Sigmoid colon (tissue), 7 donors: Measurements from ENCODE around the gene ATP6V0D1. TPM values are rescaled to one million over a fixed set of nuclear protein-coding genes. Genes with fewer than 3 reads are reported as not detected.

Experiments
- DNase-seq: peaks from one replicate; pipeline ENCODE4 v3.0.0-alpha.2; 2019
- H3K27ac ChIP-seq, 4 donors: fragments of 200-600 bp; sonication (generic); one replicate each; pipeline ENCODE4 v1.5.1; 2016 to 2019; ENCODE audit warnings: mild to moderate bottlenecking in 1 of 4
- H3K27me3 ChIP-seq, 3 donors: fragments of 200-600 bp; sonication (generic); one replicate each; pipeline ENCODE4 v1.5.1; 2019; ENCODE audit warnings: mild to moderate bottlenecking in 1 of 3
- H3K36me3 ChIP-seq, 4 donors: fragments of 200-600 bp; sonication (generic); one replicate each; pipeline ENCODE4 v1.5.1; 2016 to 2019
- H3K4me1 ChIP-seq, 4 donors: fragments of 200-600 bp; sonication (generic); one replicate each; pipeline ENCODE4 v1.5.1; 2017 to 2019
- H3K4me3 ChIP-seq, 4 donors: fragments of 200-600 bp; sonication (generic); one replicate each; pipeline ENCODE4 v1.5.1; 2017 to 2019; ENCODE audit warnings: mild to moderate bottlenecking in 2 of 4, moderate library complexity in 1 of 4
- H3K9me3 ChIP-seq, 4 donors: fragments of 200-600 bp in 3 of 4; sonication (generic) in 3 of 4; one replicate each; pipeline versions ENCODE4 v1.5.1 to v1.6.1; 2013 to 2019
- CTCF ChIP-seq, 4 experiments: fragments of 450-650 bp in 3 of 4; fragments of 200-600 bp in 1 of 4; IDR thresholded peaks; one replicate each; pipeline ENCODE4 v1.5.1; 2016 to 2019; ENCODE audit warnings: antibody characterized with exemption in 4 of 4, mild to moderate bottlenecking in 3 of 4, moderate library complexity in 2 of 4
- EP300 ChIP-seq, 4 donors: sonication (generic); formaldehyde crosslinking; IDR thresholded peaks; one replicate each; pipeline ENCODE4 v1.6.1; 2017; ENCODE audit warnings: antibody characterized with exemption in 4 of 4
- POLR2A ChIP-seq, 2 donors: fragments of 450-650 bp; IDR thresholded peaks; one replicate each; pipeline ENCODE4 v1.6.1; 2016; ENCODE audit warnings: antibody characterized with exemption in 2 of 2, mild to moderate bottlenecking in 2 of 2, moderate library complexity in 2 of 2
- POLR2AphosphoS5 ChIP-seq, 4 donors: sonication (generic); formaldehyde crosslinking; IDR thresholded peaks; one replicate each; pipeline ENCODE4 v1.6.1; 2017; ENCODE audit warnings: antibody characterized with exemption in 4 of 4
- WGBS, 2 donors: extraction: QIAGEN DNeasy Blood & Tissue Kit; methylation state at CpG; one replicate each; pipeline ENCODE4 v1.1.7; 2013; 5-methylcytosine and 5-hydroxymethylcytosine counted together
- intact Hi-C: fragments of 100-400 bp; cut with DNase I; formaldehyde crosslinking; loops from one replicate; pipeline ENCODE4 v1.15.1; 2023
- polyA plus RNA-seq, 3 donors: library from polyadenylated mRNA; stranded (reverse); fragments of 200-250 nt; gene quantifications; one replicate each; pipeline ENCODE4 v1.2.3, GENCODE V29; 2013
- total RNA-seq, 4 donors: library from RNA; depleted of rRNA; stranded (reverse); fragments of >200 nt; gene quantifications; one replicate each; pipeline ENCODE4 v1.1.0, GENCODE V29; 2016
- donor health status: healthy with polysubstance abuse.
- donor health status: Bipolar disorder and iron deficiency.
- donor health status: healthy.

ATP6V0D1 gene
- total and polyA plus RNA-seq, 7 donors: 70.3 to 287 (median 112) TPM

- intact Hi-C loops: no loop called here
- peaks cover 0 to 42% (median 24%) of the 10 kb centered on the region in 4 donors for H3K36me3 ChIP-seq
- no peak for TF ChIP-seq CTCF (IDR thresholded peaks at IDR 0.05)
- WGBS, 2 donors: 92 to 93% methylated on average over 16 of the region's 16 CpGs
- no peaks in the 10 kb centered on the region for H3K27me3 ChIP-seq
- H3K4me1 ChIP-seq: peaks cover 0 to 14% (median 12%) of the 10 kb centered on the region in 4 donors
- no peaks in the 10 kb centered on the region for H3K9me3 ChIP-seq
- no peak overlapping the region for H3K27ac ChIP-seq
- DNase-seq: no peak
- H3K4me3 ChIP-seq: no peak overlapping the region
Observed at GRCh38 chr16:67435758-67436164, 45.2 kb downstream of the ATP6V0D1 start.

GRCh38 chr16:67433131-67433719 lies 47.7 kb downstream of the ATP6V0D1 start:
- TF ChIP-seq POLR2A (IDR thresholded peaks at IDR 0.05) (no peak), EP300 (IDR thresholded peaks at IDR 0.05) (no peak), CTCF (IDR thresholded peaks at IDR 0.05) (no peak), POLR2AphosphoS5 (IDR thresholded peaks at IDR 0.05) (no peak)
- H3K4me1 ChIP-seq: peaks cover 0 to 25% (median 24%) of the 10 kb centered on the region in 4 donors
- WGBS, 2 donors: 60 to 86% methylated on average over 5 of the region's 5 CpGs
- peaks cover 0 to 19% (median 10%) of the 10 kb centered on the region in 4 donors for H3K36me3 ChIP-seq
- DNase-seq: no peak
- intact Hi-C loops: loop anchor here (2.0 kb wide), 1 partner anchor 22 kb away; no protein-coding TSS in a partner anchor
- H3K27me3 ChIP-seq: peaks cover 6 to 17% (median 11%) of the 10 kb centered on the region in 3 donors
- no peak overlapping the region for H3K4me3 ChIP-seq
- no peaks in the 10 kb centered on the region for H3K9me3 ChIP-seq
- H3K27ac ChIP-seq: no peak overlapping the region

DNA sequence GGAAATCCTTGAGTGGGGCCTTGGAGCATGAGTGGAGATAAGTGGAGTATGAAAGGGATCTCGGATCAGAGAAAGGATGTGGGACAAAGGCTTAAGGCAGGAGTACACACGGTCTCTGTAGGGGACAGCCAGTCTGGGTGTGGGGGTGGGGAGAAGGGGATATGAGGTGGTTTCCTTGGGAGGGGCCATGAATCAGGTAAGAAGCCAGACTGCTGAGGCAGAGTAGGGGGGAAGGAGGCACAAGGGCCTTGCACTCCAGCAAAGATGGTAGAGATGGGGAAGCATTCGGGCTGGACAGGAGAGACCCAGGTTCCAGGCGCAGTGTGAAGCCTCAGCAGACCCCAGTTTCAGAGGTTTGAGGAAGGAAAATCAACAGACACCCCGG lies 48.5 kb downstream of the ATP6V0D1 start:
- TF ChIP-seq POLR2A (IDR thresholded peaks at IDR 0.05): no peak
- no peak for TF ChIP-seq CTCF (IDR thresholded peaks at IDR 0.05)
- no peak for TF ChIP-seq EP300 (IDR thresholded peaks at IDR 0.05)
- TF ChIP-seq POLR2AphosphoS5 (IDR thresholded peaks at IDR 0.05): no peak
- peak overlapping the region in 1 of 4 donors; percentile 48 for H3K4me3 ChIP-seq
- 30 to 63% methylated on average over 5 of the region's 5 CpGs for WGBS, 2 donors

GRCh38 chr16:67431775-67432505 lies 49.0 kb downstream of the ATP6V0D1 start:
- H3K27me3 ChIP-seq: peaks cover 6 to 25% (median 11%) of the 10 kb centered on the region in 3 donors
- no peak for TF ChIP-seq CTCF (IDR thresholded peaks at IDR 0.05)
- no peak for TF ChIP-seq POLR2AphosphoS5 (IDR thresholded peaks at IDR 0.05)
- TF ChIP-seq POLR2A (IDR thresholded peaks at IDR 0.05): no peak
- no peak for TF ChIP-seq EP300 (IDR thresholded peaks at IDR 0.05)
- H3K4me3 ChIP-seq: peak overlapping the region in 3 of 4 donors; percentile 48 to 55 (median 48)
- no peaks in the 10 kb centered on the region for H3K9me3 ChIP-seq
- intact Hi-C loops: loop anchor here (2.0 kb wide), 1 partner anchor 23 kb away; no protein-coding TSS in a partner anchor
- peaks cover 0 to 7% (median 0%) of the 10 kb centered on the region in 4 donors for H3K36me3 ChIP-seq
- WGBS, 2 donors: 7 to 35% methylated on average over 13 of the region's 13 CpGs
- DNase-seq: no peak
- peaks cover 0 to 27% (median 26%) of the 10 kb centered on the region in 4 donors for H3K4me1 ChIP-seq
- H3K27ac ChIP-seq: peak overlapping the region; percentile 32 to 62 (median 59)

More for the DNA sequence above, 48.5 kb downstream of the ATP6V0D1 start:
- H3K27me3 ChIP-seq: peaks cover 6 to 22% (median 11%) of the 10 kb centered on the region in 3 donors
- intact Hi-C loops: loop anchor here (2.0 kb wide), 1 partner anchor 22 kb away; no protein-coding TSS in a partner anchor
- no peak overlapping the region for H3K27ac ChIP-seq
- peaks cover 0 to 12% (median 3%) of the 10 kb centered on the region in 4 donors for H3K36me3 ChIP-seq
- peaks cover 0 to 27% (median 26%) of the 10 kb centered on the region in 4 donors for H3K4me1 ChIP-seq
- DNase-seq: no peak
- H3K9me3 ChIP-seq: no peaks in the 10 kb centered on the region
